Measurements from ENCODE around the gene RBPJL. TPM values are rescaled to one million over a fixed set of nuclear protein-coding genes. Genes with fewer than 3 reads are reported as not detected.
A peak's percentile ranks its signal among the peaks of the same experiment; 100 is the strongest.

The RBPJL gene
- total RNA-seq, 4 donors from 2014 or later = not detected

GRCh38 chr20:45293041-45294002 is 13.3 kb upstream of the RBPJL start:
- peak; percentile 74 to 85 for DNase-seq
- Histone ChIP-seq H3K4me3 (replicated peaks in 1 of 3) (peak overlapping the region; percentile 5 to 46 (median 15)), H3K9me3 (no peaks in the 10 kb centered on the region), H3K27me3 (no peaks in the 10 kb centered on the region), H3K27ac (no peak overlapping the region), H3K4me1 (peaks cover 7 to 9% of the 10 kb centered on the region in 2 donors), H3K36me3 (no peaks in the 10 kb centered on the region)
- WGBS, 2 donors = 3 to 5% methylated on average over 43 to 62 of the region's 79 CpGs
- TF ChIP-seq CTCF (IDR thresholded peaks at IDR 0.05) (peak; percentile 69 to 99 (median 85)), POLR2A (IDR thresholded peaks at IDR 0.05) (no peak)
- intact Hi-C loops (cut with DNase I) = no loop called here

DNA sequence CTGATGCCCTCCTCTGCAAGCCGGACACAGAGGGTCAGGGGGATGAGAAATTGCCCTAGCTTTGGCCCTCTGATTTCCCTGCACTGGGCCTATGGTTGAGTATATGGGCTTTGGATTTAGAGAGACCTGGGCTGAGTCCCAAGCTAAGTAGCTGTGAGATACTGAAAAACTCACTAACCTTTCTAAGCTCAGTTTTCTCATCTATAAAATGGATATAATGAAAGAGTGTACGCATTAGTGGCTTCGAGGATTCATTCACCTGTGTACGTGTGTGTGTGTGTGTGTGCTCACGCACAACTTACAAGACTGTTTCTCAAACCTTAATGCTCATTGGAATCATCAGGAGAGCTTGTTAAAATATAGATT is 12.7 kb upstream of the RBPJL start:
- no peak overlapping the region for H3K4me3 ChIP-seq (replicated peaks in 1 of 3)
- intact Hi-C loops (cut with DNase I) = no loop called here
- H3K4me1 ChIP-seq = peaks cover 7 to 9% of the 10 kb centered on the region in 2 donors
- TF ChIP-seq POLR2A (IDR thresholded peaks at IDR 0.05) (no peak), CTCF (IDR thresholded peaks at IDR 0.05) (no peak)
- no peaks in the 10 kb centered on the region for H3K9me3 ChIP-seq
- H3K36me3 ChIP-seq = no peaks in the 10 kb centered on the region
- no peak overlapping the region for H3K27ac ChIP-seq
- H3K27me3 ChIP-seq = no peaks in the 10 kb centered on the region
- WGBS, 2 donors = 60 to 63% methylated on average over 5 of the region's 5 CpGs
- DNase-seq = no peak

- no peak for TF ChIP-seq POLR2A (IDR thresholded peaks at IDR 0.05)
- DNase-seq = no peak
- no peaks in the 10 kb centered on the region for H3K36me3 ChIP-seq
- WGBS, 2 donors = 100% methylated on average over 1 of the region's 1 CpG
- no peaks in the 10 kb centered on the region for H3K27me3 ChIP-seq
- no peak overlapping the region for H3K4me3 ChIP-seq (replicated peaks in 1 of 3)
- intact Hi-C loops (cut with DNase I) = no loop called here
- peaks cover 7 to 9% of the 10 kb centered on the region in 2 donors for H3K4me1 ChIP-seq
- H3K27ac ChIP-seq = no peak overlapping the region
- no peaks in the 10 kb centered on the region for H3K9me3 ChIP-seq
Observed at GRCh38 chr20:45294659-45295058, 12.0 kb upstream of the RBPJL start.

DNA sequence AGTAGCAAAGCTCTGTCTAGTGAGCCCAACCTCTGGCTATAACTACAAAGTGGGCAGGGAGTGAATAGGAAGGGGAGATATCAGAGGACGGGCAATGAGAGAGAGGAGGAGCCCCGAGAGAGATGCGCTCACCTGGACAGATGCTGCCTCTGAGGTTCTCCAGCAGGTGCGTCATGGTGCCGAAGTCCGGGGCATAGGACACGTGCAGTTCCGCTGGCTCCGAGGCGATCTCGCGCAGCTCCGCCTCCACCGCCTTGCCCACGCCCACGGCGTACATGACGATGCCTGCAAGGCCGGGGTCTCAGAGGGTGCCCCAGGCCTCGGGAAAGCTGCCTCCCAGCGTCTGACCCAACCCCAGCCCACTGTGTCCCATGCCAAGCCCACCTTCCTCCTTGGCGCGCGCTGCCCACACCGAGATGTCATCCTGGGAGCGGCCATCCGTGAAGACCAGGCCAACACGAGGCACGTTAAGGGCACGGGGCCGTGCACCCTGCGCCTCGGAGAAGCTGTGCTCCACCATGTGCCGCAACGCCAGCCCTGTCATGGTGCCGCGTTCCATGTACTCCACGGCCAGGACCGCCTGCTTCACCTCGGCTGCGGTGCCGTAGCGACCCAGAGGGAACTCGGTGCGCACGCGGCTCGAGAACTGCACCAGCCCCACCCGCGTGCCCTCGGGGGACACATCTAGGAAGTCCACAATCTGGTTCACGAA is 8.7 kb upstream of the RBPJL start:
- Histone ChIP-seq H3K36me3 (no peaks in the 10 kb centered on the region), H3K27me3 (no peaks in the 10 kb centered on the region), H3K9me3 (no peaks in the 10 kb centered on the region), H3K4me3 (replicated peaks in 1 of 3) (no peak overlapping the region), H3K4me1 (peaks cover 6% of the 10 kb centered on the region in 2 donors), H3K27ac (no peak overlapping the region)
- no peak for TF ChIP-seq POLR2A (IDR thresholded peaks at IDR 0.05)
- no peak for TF ChIP-seq CTCF (IDR thresholded peaks at IDR 0.05)
- 90 to 92% methylated on average over 36 to 43 of the region's 52 CpGs for WGBS, 2 donors
- DNase-seq = no peak
- intact Hi-C loops (cut with DNase I) = no loop called here

DNA sequence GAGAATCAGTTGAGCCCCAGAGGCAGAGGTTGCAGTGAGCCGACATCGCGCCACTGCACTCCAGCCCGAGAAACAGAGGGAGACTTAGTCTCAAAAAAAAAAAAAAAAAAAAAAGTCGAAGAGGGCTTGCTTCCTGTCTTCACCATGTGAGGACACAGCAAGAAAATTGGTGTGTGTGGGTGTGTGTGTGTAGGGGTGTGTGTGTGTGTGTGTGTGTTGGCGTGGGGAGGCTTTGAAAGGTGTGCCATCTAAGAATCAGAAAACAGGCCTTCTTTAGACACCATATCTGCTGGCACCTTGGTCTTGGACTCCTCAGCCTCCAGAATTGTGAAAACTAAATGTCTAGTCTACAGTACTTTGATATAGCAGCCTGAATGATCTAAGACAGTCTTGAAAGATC is 6.9 kb upstream of the RBPJL start:
- Histone ChIP-seq H3K27ac (no peak overlapping the region), H3K27me3 (no peaks in the 10 kb centered on the region), H3K9me3 (no peaks in the 10 kb centered on the region), H3K4me3 (replicated peaks in 1 of 3) (no peak overlapping the region), H3K36me3 (no peaks in the 10 kb centered on the region), H3K4me1 (no peaks in the 10 kb centered on the region)
- DNase-seq = no peak
- no peak for TF ChIP-seq CTCF (IDR thresholded peaks at IDR 0.05)
- no peak for TF ChIP-seq POLR2A (IDR thresholded peaks at IDR 0.05)
- intact Hi-C loops (cut with DNase I) = no loop called here
- 92 to 94% methylated on average over 6 of the region's 6 CpGs for WGBS, 2 donors

Measured in thyroid gland (tissue), 4 donors.